PC-9 (cell line): ENCODE measurements around the gene GFPT1.

ENCODE experiments used
- CTCF ChIP-seq: fragments of 200-600 bp; sonication (generic); conservative IDR thresholded peaks from 2 replicates; pipeline ENCODE4 v1.6.1; 2017; ENCODE audit warnings: mixed run types, antibody characterized with exemption, mild to moderate bottlenecking, moderate library complexity
- EZH2 ChIP-seq: fragments of 200-600 bp; sonication (generic); IDR thresholded peaks from 2 replicates; pipeline ENCODE4 v1.8.0; 2017; ENCODE audit warnings: antibody characterized with exemption, low read depth

GRCh38 chr2:69305712-69306392 lies 81.2 kb downstream of the GFPT1 start:
- TF ChIP-seq CTCF, result no peak
- no peak for TF ChIP-seq EZH2
